Stomach smooth muscle (tissue), 2 donors: ENCODE measurements around the gene PTCH1.
A peak's percentile ranks its signal among the peaks of the same experiment; 100 is the strongest.

Experiments used
- H3K27ac ChIP-seq: one replicate; pipeline ENCODE4 v1.7.0; 2013; ENCODE audit warnings: mild to moderate bottlenecking, low read length, inconsistent platforms
- H3K27me3 ChIP-seq, 2 donors: one replicate each; pipeline ENCODE4 v1.7.0; 2013; ENCODE audit warnings: low read length in 2 of 2; ENCODE audit not compliant: insufficient read depth in 2 of 2, control insufficient read depth in 1 of 2
- H3K36me3 ChIP-seq, 2 donors: one replicate each; pipeline ENCODE4 v1.7.0; 2013; ENCODE audit warnings: low read length in 2 of 2; ENCODE audit not compliant: control insufficient read depth in 2 of 2, insufficient read depth in 2 of 2
- H3K4me1 ChIP-seq: one replicate; pipeline ENCODE4 v1.7.0; 2013; ENCODE audit warnings: low read length; ENCODE audit not compliant: control insufficient read depth, insufficient read depth
- H3K4me3 ChIP-seq, 2 donors: one replicate each; pipeline ENCODE4 v1.7.0; 2013; ENCODE audit warnings: low read length in 2 of 2
- H3K9ac ChIP-seq, 2 donors: one replicate each; pipeline ENCODE4 v1.7.0; 2013; ENCODE audit warnings: low read length in 2 of 2, mild to moderate bottlenecking in 1 of 2
- H3K9me3 ChIP-seq, 2 donors: one replicate each; pipeline ENCODE4 v1.7.0; 2013; ENCODE audit warnings: low read length in 2 of 2; ENCODE audit not compliant: control insufficient read depth in 2 of 2
- donor health status: healthy.
- donor health status: Pancreatic carcinoma.

Gene PTCH1

DNA sequence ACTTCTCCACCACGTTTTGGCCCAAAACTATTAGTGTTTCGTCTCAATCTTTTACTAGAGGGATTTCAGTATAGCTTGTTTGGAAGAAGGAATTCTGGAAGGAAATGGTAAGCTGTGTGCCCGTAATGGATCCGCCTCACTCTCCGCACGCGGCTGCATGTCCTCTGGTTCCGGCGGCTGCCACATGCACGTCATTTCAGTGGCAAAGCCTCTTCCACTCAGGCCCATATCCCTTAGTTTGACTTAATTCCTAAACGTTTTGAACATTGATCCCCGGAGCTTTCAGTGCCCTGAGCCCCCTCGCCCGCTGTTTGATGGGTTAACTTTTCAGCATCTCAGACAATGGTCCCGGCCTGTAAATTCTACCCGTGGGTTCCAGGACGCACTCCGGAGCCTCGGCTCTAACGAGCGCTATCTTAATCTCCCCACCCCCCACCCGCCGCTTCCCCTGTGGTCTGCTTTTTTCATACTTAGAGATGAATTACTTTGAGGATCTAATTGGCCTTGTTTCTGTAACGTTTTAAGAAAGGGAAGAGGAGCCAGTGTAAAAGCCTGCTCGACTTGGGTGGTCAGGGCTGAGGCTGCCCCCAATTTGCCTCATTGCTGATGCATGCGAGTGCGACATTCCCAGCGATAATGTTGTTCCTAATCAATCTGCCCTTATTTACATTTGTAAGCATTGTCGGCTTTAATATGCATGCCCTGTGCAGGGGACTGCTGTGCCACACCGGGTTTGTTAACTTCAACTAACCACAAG, 4.6 kb downstream of the PTCH1 start:
- Histone ChIP-seq H3K4me1 (peaks cover 25% of the 10 kb centered on the region), H3K27ac (no peak overlapping the region), H3K9ac (peak overlapping the region; percentile 1 to 13), H3K9me3 (no peaks in the 10 kb centered on the region), H3K27me3 (peaks cover 0 to 10% of the 10 kb centered on the region in 2 donors), H3K4me3 (peak overlapping the region; percentile 75 to 92), H3K36me3 (no peaks in the 10 kb centered on the region)

- Histone ChIP-seq H3K4me3 (peak overlapping the region; percentile 75 to 92), H3K9me3 (no peaks in the 10 kb centered on the region), H3K9ac (peak overlapping the region; percentile 42 to 64), H3K36me3 (no peaks in the 10 kb centered on the region), H3K27me3 (peaks cover 0 to 10% of the 10 kb centered on the region in 2 donors), H3K4me1 (peaks cover 27% of the 10 kb centered on the region), H3K27ac (peak overlapping the region; percentile 66)
Observed at GRCh38 chr9:95511616-95511931, 5.2 kb downstream of the PTCH1 start.

GRCh38 chr9:95510709-95511615, 5.8 kb downstream of the PTCH1 start:
- peak overlapping the region; percentile 42 to 64 for H3K9ac ChIP-seq
- H3K27ac ChIP-seq, result peak overlapping the region; percentile 66
- no peaks in the 10 kb centered on the region for H3K9me3 ChIP-seq
- H3K4me1 ChIP-seq, result peaks cover 29% of the 10 kb centered on the region
- H3K36me3 ChIP-seq, result no peaks in the 10 kb centered on the region
- peaks cover 0 to 10% of the 10 kb centered on the region in 2 donors for H3K27me3 ChIP-seq
- peak overlapping the region; percentile 82 to 92 for H3K4me3 ChIP-seq

DNA sequence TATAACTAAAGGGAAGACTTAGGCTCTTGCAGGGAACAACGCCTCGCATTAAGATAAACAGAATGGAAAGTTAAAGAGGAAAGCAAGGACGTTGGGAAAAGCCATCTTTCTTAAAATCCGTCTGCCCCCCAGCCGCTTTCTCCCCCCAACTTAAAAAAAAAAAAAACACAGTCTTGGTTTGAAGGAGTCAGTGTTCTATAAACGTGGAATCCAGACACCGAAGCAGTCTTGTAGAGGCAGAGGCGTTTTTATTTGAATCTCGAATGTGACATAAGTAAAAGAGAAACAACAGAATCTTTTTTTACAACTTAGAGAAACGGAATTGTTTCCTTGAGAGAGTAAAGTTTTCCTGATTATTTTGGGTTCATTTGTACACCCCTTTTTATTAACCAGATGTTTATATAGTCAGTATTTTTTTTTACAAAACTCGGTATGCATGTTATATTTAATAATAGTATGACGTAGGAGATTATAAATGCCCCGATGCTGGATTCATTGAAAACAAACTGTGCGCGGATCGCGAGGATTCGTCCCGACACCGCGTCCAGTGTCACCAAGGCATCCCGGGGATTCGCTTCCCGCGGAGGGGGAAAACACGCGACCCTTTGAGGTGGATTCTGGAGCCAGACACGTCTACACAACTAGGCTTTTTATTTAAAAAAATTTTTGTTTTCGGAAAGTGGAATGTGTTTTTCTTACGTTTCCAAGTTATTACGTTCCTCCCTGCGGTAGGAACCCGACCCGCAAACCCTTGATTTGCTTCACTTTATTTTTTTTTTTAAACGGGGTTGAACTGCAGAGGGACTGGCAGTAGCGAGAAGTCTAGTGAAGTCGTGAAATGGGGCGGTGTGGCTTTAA, 6.7 kb downstream of the PTCH1 start:
- no peaks in the 10 kb centered on the region for H3K9me3 ChIP-seq
- H3K27me3 ChIP-seq, result peaks cover 0 to 2% of the 10 kb centered on the region in 2 donors
- H3K27ac ChIP-seq, result peak overlapping the region; percentile 53
- H3K36me3 ChIP-seq, result no peaks in the 10 kb centered on the region
- peaks cover 23% of the 10 kb centered on the region for H3K4me1 ChIP-seq
- H3K9ac ChIP-seq, result peak overlapping the region; percentile 62
- peak overlapping the region; percentile 82 to 92 for H3K4me3 ChIP-seq

DNA sequence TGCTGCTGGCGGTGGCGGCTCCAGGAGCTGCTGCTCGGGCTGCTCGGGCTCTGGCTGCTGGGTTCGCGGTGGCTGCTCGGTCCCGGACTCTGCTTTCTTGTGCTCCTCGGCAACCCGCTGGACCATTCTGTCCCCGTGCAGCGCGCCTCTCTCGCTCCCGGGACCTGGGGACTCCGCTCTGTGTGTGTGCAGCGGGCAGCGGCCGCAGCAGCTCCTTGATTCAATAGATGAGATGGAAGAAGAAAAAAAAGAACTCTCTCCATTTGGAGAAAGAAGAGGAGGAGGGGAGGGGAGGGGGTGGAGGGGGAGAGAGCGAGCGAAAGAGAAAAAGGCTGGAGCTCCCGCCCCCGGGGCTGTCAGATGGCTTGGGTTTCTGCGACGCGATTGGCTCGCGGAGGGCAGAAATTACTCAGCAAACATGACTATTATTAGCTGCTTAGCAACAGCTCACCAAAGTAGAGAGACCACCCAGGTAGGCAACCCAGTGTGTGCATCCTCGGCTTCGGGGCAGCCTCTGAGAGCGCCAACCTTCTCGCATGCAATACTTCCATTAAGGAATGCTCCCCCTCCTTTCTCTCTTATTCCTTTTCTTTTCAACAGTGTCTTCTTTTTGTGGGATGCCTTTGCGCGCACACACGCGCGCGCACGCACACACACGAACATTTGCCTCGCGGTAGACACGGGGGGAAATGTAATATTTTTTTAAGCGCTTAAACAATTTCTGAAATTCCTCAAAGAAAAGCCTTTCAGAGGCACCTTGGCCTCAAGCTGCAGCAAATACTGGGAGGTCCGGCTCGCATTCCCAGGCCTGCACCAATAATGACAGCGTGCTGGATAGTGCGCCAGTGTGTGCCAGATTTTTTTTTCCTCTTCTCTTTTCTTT, 7.6 kb downstream of the PTCH1 start:
- no peaks in the 10 kb centered on the region for H3K9me3 ChIP-seq
- peak overlapping the region; percentile 53 for H3K27ac ChIP-seq
- no peaks in the 10 kb centered on the region for H3K36me3 ChIP-seq
- H3K9ac ChIP-seq, result peak overlapping the region in 1 of 2 donors; percentile 47
- peak overlapping the region; percentile 82 to 92 for H3K4me3 ChIP-seq
- H3K4me1 ChIP-seq, result peaks cover 27% of the 10 kb centered on the region
- H3K27me3 ChIP-seq, result no peaks in the 10 kb centered on the region

GRCh38 chr9:95508242-95508967, 8.4 kb downstream of the PTCH1 start:
- Histone ChIP-seq H3K4me3 (peak overlapping the region; percentile 91 to 92), H3K4me1 (peaks cover 27% of the 10 kb centered on the region), H3K27ac (peak overlapping the region; percentile 77), H3K36me3 (no peaks in the 10 kb centered on the region), H3K9me3 (no peaks in the 10 kb centered on the region), H3K9ac (peak overlapping the region in 1 of 2 donors; percentile 73), H3K27me3 (no peaks in the 10 kb centered on the region)

- H3K9ac ChIP-seq, result peak overlapping the region; percentile 42 to 73
- H3K4me1 ChIP-seq, result peaks cover 26% of the 10 kb centered on the region
- H3K9me3 ChIP-seq, result no peaks in the 10 kb centered on the region
- peak overlapping the region; percentile 91 to 92 for H3K4me3 ChIP-seq
- H3K36me3 ChIP-seq, result no peaks in the 10 kb centered on the region
- peak overlapping the region; percentile 77 for H3K27ac ChIP-seq
- H3K27me3 ChIP-seq, result no peaks in the 10 kb centered on the region
Observed at GRCh38 chr9:95507464-95508241, 9.1 kb downstream of the PTCH1 start.

DNA sequence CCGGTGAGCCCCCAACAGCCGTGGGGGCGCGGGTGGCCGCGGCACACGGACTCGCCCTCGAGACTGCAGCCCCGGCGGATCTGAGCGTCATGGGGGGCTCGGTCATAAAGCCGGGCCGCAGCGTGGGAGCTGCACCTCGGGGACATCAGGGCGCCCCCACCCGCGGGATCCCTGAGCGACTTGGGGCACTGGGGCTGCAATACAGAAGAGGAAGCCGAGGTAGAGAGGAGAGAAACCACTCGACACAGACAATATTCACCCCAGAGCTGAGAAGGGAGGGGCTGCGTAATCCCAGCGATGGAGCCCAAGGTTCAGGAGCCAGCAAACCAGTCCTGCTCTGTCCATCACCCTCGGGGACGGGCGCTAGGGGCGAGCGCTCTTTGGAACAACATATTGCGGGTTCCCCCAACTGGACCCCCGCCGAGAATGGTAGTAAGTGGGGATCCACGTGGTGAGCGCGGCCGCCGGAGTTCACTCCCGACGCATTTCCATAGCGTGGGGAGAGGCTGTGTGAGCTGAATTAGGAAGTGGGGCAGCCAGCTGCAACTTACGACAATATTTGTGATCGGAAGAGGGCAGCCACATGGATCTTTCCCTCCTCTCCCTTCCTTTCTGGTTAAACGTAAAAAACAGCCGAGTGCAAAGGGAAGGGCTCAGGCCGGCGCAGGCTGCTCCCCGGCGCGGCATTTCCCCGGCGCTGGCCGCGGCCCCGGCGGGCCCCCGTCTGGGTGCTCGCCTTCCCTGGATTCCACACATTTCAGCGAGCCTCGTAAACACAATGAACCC, 9.9 kb downstream of the PTCH1 start:
- peak overlapping the region; percentile 91 to 92 for H3K4me3 ChIP-seq
- peaks cover 23% of the 10 kb centered on the region for H3K4me1 ChIP-seq
- H3K9me3 ChIP-seq, result no peaks in the 10 kb centered on the region
- H3K9ac ChIP-seq, result peak overlapping the region; percentile 42 to 73
- H3K27me3 ChIP-seq, result no peaks in the 10 kb centered on the region
- no peaks in the 10 kb centered on the region for H3K36me3 ChIP-seq
- H3K27ac ChIP-seq, result peak overlapping the region; percentile 77
